Measurements from ENCODE around the gene SH3BP4. TPM values are rescaled to one million over a fixed set of nuclear protein-coding genes. Genes with fewer than 3 reads are reported as not detected.

Gene SH3BP4
- polyA plus RNA-seq, 2 of the 4 experiments (the other 2 are of a cell fraction), result 22.6 to 35.7 TPM

- H3K4me3 ChIP-seq, result no peak overlapping the region
- ATAC-seq (peak; percentile 10 to 16; a peak in 3 of 6 replicates), FAIRE-seq (no peak), DNase-seq (ENCODE audit: low read depth in 1 of 2, low spot score in 1 of 2) (no peak)
- peak overlapping the region; percentile 79 to 85 for H3K27ac ChIP-seq
- 90% methylated on average over 10 of the region's 11 CpGs for WGBS (ENCODE audit: missing lambda C conversion rate)
- H3K4me1 ChIP-seq, result peaks cover 78% of the 10 kb centered on the region
- H3K9me3 ChIP-seq, result no peaks in the 10 kb centered on the region
- POLR2A ChIA-PET, result no interaction called here
- CTCF ChIA-PET, result no interaction called here
- peak overlapping the region; percentile 77 for H3K4me2 ChIP-seq
- TF ChIP-seq NPAS2 (CRISPR knock-in tag; IDR thresholded peaks at IDR 0.05; ENCODE audit: borderline replicate concordance), result no peak
- peak; percentile 1 for TF ChIP-seq MAFK (IDR thresholded peaks at IDR 0.05; ENCODE audit: partially characterized antibody)
Observed at GRCh38 chr2:234999740-235000425, 48.1 kb downstream of the SH3BP4 start.

GRCh38 chr2:235000426-235001236, 48.8 kb downstream of the SH3BP4 start:
- Histone ChIP-seq H3K27ac (peak overlapping the region; percentile 79 to 85), H3K4me3 (0 out of 3 replicates have a peak overlapping the region, but pooled peaks have one; percentile 2), H3K9me3 (no peaks in the 10 kb centered on the region), H3K4me2 (peak overlapping the region; percentile 77), H3K4me1 (peaks cover 78% of the 10 kb centered on the region)
- TF ChIP-seq SMC3 (IDR thresholded peaks at IDR 0.05), result 0 out of 3 replicates have a peak, but pooled peaks have one; percentile 5
- TF ChIP-seq EP300 (IDR thresholded peaks at IDR 0.05), result 0 out of 5 replicates have a peak, but pooled peaks of 1 of the 2 experiments have one; percentile 20
- no peak for TF ChIP-seq REST (IDR thresholded peaks at IDR 0.05)
- 53% methylated on average over 20 of the region's 20 CpGs for WGBS (ENCODE audit: missing lambda C conversion rate)
- peak in 1 of 2 experiments; percentile 49 for DNase-seq (ENCODE audit: low read depth in 1 of 2, low spot score in 1 of 2)
- ATAC-seq, result peak in 1 of 2 experiments; percentile 45; a peak in 3 of 6 replicates
- CTCF ChIA-PET, result interaction anchor here (0.5 to 1.2 kb wide), 2 partner anchors 10 to 59 kb away, joined by 3 read pairs; no protein-coding TSS in a partner anchor
- POLR2A ChIA-PET, result no interaction called here
- FAIRE-seq, result no peak

- FAIRE-seq, result no peak
- Histone ChIP-seq H3K4me2 (peak overlapping the region; percentile 77), H3K9me3 (no peaks in the 10 kb centered on the region), H3K27ac (peak overlapping the region; percentile 79 to 85), H3K4me1 (peaks cover 71% of the 10 kb centered on the region), H3K4me3 (0 out of 3 replicates have a peak overlapping the region, but pooled peaks have one; percentile 2)
- no peak for DNase-seq (ENCODE audit: low read depth in 1 of 2, low spot score in 1 of 2)
- 88% methylated on average over 25 of the region's 25 CpGs for WGBS (ENCODE audit: missing lambda C conversion rate)
- TF ChIP-seq POLR2AphosphoS2 (conservative IDR thresholded peaks at IDR 0.05; ENCODE audit: low read length) (no peak), CHD4 (IDR thresholded peaks at IDR 0.05; ENCODE audit: borderline replicate concordance) (no peak), CEBPB (IDR thresholded peaks at IDR 0.05) (no peak), HEYL (CRISPR knock-in tag; IDR thresholded peaks at IDR 0.05) (no peak), PBX3 (IDR thresholded peaks at IDR 0.05) (no peak), HOXB5 (CRISPR knock-in tag; IDR thresholded peaks at IDR 0.05) (no peak), RAD21 (conservative IDR thresholded peaks at IDR 0.05 in 1 of 2, IDR thresholded peaks at IDR 0.05 in 1 of 2) (no peak), FOXS1 (CRISPR knock-in tag; IDR thresholded peaks at IDR 0.05) (no peak), FOSB (CRISPR knock-in tag; IDR thresholded peaks at IDR 0.05) (no peak), HOXB13 (CRISPR knock-in tag; IDR thresholded peaks at IDR 0.05; ENCODE audit: low read depth) (no peak), TP53 (CRISPR knock-in tag; IDR thresholded peaks at IDR 0.05) (no peak), JUNB (IDR thresholded peaks at IDR 0.05) (no peak), RCOR1 (IDR thresholded peaks at IDR 0.05; ENCODE audit: low read depth, low read length) (no peak), NR3C1 (IDR thresholded peaks at IDR 0.05) (no peak), NPAS2 (CRISPR knock-in tag; IDR thresholded peaks at IDR 0.05; ENCODE audit: borderline replicate concordance) (no peak), MAZ (IDR thresholded peaks at IDR 0.05; ENCODE audit: borderline replicate concordance, low read depth, low read length) (no peak), E2F6 (IDR thresholded peaks at IDR 0.05; ENCODE audit: borderline replicate concordance, low read depth) (no peak), ZNF302 (CRISPR knock-in tag; IDR thresholded peaks at IDR 0.05) (no peak), MAX (IDR thresholded peaks at IDR 0.05) (no peak), CBX8 (IDR thresholded peaks at IDR 0.05) (no peak)
- CTCF ChIA-PET, result interaction anchor here (1.2 kb wide), 1 partner anchor 11 kb away, joined by 3 read pairs; no protein-coding TSS in a partner anchor
- ATAC-seq, result no peak
- POLR2A ChIA-PET, result no interaction called here
Observed at GRCh38 chr2:235001237-235002133, 49.7 kb downstream of the SH3BP4 start.

All from A549 (cell line).